Measurements from ENCODE around the gene GPR137B. TPM values are rescaled to one million over a fixed set of nuclear protein-coding genes. Genes with fewer than 3 reads are reported as not detected.

GPR137B gene
- total and polyA plus RNA-seq, 9 of the 15 experiments (the other 6 are each of a cell fraction or from before 2014, with no cell fraction given), result 0.04 to 1.0 (median 0.62) TPM

GRCh38 chr1:236129306-236129705 lies 13.0 kb upstream of the GPR137B start (continued):
- no peak for TF ChIP-seq ATF3 (IDR thresholded peaks at IDR 0.05)
- TF ChIP-seq ATF3 (CRISPR knock-in tag; conservative IDR thresholded peaks at IDR 0.05), result no peak
- TF ChIP-seq DMBX1 (CRISPR knock-in tag; IDR thresholded peaks at IDR 0.05; ENCODE audit: borderline replicate concordance), result no peak
- TF ChIP-seq ZNF41 (CRISPR knock-in tag; conservative IDR thresholded peaks at IDR 0.05), result no peak
- no peak for TF ChIP-seq HNRNPK (IDR thresholded peaks at IDR 0.05; ENCODE audit: low read depth, low read length, poor library complexity, severe bottlenecking)
- TF ChIP-seq ETV1 (tag; conservative IDR thresholded peaks at IDR 0.05; ENCODE audit: low read depth), result no peak
- TF ChIP-seq SETDB1 (IDR thresholded peaks at IDR 0.05; ENCODE audit: low read length), result no peak
- TF ChIP-seq PURB (CRISPR knock-in tag; IDR thresholded peaks at IDR 0.05; ENCODE audit: low read depth), result no peak
- TF ChIP-seq ZNF121 (CRISPR knock-in tag; conservative IDR thresholded peaks at IDR 0.05), result no peak
- TF ChIP-seq NFIC (IDR thresholded peaks at IDR 0.05), result no peak

GRCh38 chr1:236130372-236130771 lies 12.0 kb upstream of the GPR137B start:
- Histone ChIP-seq H3K9ac (ENCODE audit: insufficient read depth in 1 of 2, low read depth in 2 of 2, low read length in 2 of 2) (no peak overlapping the region), H3K27me3 (ENCODE audit: control insufficient read depth in 2 of 2, insufficient read depth in 2 of 2, low read length in 2 of 2) (peaks cover 16 to 49% of the 10 kb centered on the region in 2 experiments; a peak in 4 of 5 replicates), H3K4me2 (ENCODE audit: insufficient read depth, low read length) (no peak overlapping the region), H3K27ac (ENCODE audit: extremely low read depth, low read depth, low read length) (no peak overlapping the region), H2AFZ (ENCODE audit: low read depth, low read length) (no peak overlapping the region), H3K9me3 (replicated peaks; ENCODE audit: control insufficient read depth, insufficient read depth, low read depth, low read length) (no peaks in the 10 kb centered on the region), H3K9me1 (ENCODE audit: control insufficient read depth, insufficient read depth, low read length) (no peaks in the 10 kb centered on the region), H3K36me3 (ENCODE audit: control insufficient read depth, insufficient read depth, low read length) (no peaks in the 10 kb centered on the region), H3K4me1 (replicated peaks in 1 of 2; ENCODE audit: control insufficient read depth in 2 of 2, insufficient read depth in 2 of 2, low read length in 2 of 2) (no peaks in the 10 kb centered on the region), H4K20me1 (replicated peaks; ENCODE audit: control insufficient read depth, insufficient read depth, low read length) (no peaks in the 10 kb centered on the region), H3K4me3 (no peak overlapping the region), H3K79me2 (ENCODE audit: control insufficient read depth, insufficient read depth, low read length) (no peaks in the 10 kb centered on the region)
- POLR2A ChIA-PET, result interaction anchor here (1.0 kb wide), 2 partner anchors 22 to 342 kb away, joined by 3 read pairs; no protein-coding TSS in a partner anchor
- in situ Hi-C loops (cut with MboI), result no loop called here
- 2% methylated on average over 3 of the region's 3 CpGs for WGBS (ENCODE audit: insufficient coverage, low coverage, missing lambda C conversion rate)
- CTCF ChIA-PET (ENCODE audit: low intra/inter-chr PET ratio), result no interaction called here
- BruUV-seq (replicated peaks), result no TSS peak
- ATAC-seq (no peak), DNase-seq (ENCODE audit: extremely low read depth in 1 of 4, low spot score in 3 of 4) (no peak), FAIRE-seq (no peak)
- intact Hi-C loops (cut with micrococcal nuclease), result no loop called here
- TF ChIP-seq PRMT5 (CRISPR knock-in tag; IDR thresholded peaks at IDR 0.05) (no peak), ASH1L (IDR thresholded peaks at IDR 0.05; ENCODE audit: borderline replicate concordance, low read depth, partially characterized antibody) (no peak), ZBTB5 (IDR thresholded peaks at IDR 0.05) (no peak), CBFA2T3 (IDR thresholded peaks at IDR 0.05) (no peak), KDM2B (CRISPR knock-in tag; IDR thresholded peaks at IDR 0.05) (no peak), ZNF253 (CRISPR knock-in tag; conservative IDR thresholded peaks at IDR 0.05) (no peak), PBX2 (CRISPR knock-in tag; IDR thresholded peaks at IDR 0.05; ENCODE audit: low read depth) (no peak), PBX2 (tag; conservative IDR thresholded peaks at IDR 0.05; ENCODE audit: low read depth) (no peak), ZNF780A (CRISPR knock-in tag; IDR thresholded peaks at IDR 0.05) (no peak)

All from K562 (cell line).